GM12873 (cell line): ENCODE results near the gene HSD3B7.

Experiments used
- TF ChIP-seq, protein P1 (sequence below): IDR thresholded peaks from 2 replicates; pipeline ENCODE4 v1.5.1; 2012; ENCODE audit warnings: low read depth, mild to moderate bottlenecking, moderate library complexity, low read length, control low read depth; ENCODE audit not compliant: insufficient read depth; ENCODE audit errors: missing control alignments

Gene HSD3B7

DNA sequence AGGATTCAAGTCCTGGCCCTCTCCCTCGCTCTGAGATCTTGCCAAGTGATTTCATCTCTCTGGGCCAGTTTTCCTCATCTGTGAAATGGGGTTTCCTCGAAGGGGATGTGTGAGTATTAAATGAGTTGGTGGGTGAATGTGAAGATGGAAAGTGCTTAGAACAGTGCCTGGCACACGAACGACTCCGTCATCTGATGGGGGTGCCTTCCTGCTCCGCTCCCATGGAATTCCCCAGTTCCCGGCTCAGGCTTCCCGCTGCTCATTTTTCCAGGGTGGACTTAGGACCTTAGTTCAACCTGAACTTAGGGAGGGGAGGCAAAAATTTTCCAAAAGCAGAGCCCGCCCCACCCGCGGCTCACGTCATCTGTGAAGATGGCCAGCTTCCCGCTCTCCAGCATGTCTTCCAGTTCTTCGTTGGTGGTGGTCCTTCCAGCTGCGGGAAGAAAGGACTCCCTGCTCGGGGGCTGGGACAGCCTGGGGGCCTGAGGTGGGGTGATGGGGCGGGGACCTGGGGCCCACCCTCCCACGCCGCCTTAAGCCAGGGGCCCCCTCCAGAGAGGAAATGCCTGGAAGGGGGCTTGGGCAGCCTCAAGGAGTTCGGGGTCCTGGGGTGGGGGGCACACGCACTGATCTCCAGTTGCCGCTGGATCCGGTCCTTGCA lies 11.4 kb downstream of the HSD3B7 start:
- TF ChIP-seq, protein P1, sequence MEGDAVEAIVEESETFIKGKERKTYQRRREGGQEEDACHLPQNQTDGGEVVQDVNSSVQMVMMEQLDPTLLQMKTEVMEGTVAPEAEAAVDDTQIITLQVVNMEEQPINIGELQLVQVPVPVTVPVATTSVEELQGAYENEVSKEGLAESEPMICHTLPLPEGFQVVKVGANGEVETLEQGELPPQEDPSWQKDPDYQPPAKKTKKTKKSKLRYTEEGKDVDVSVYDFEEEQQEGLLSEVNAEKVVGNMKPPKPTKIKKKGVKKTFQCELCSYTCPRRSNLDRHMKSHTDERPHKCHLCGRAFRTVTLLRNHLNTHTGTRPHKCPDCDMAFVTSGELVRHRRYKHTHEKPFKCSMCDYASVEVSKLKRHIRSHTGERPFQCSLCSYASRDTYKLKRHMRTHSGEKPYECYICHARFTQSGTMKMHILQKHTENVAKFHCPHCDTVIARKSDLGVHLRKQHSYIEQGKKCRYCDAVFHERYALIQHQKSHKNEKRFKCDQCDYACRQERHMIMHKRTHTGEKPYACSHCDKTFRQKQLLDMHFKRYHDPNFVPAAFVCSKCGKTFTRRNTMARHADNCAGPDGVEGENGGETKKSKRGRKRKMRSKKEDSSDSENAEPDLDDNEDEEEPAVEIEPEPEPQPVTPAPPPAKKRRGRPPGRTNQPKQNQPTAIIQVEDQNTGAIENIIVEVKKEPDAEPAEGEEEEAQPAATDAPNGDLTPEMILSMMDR: no peak

DNA sequence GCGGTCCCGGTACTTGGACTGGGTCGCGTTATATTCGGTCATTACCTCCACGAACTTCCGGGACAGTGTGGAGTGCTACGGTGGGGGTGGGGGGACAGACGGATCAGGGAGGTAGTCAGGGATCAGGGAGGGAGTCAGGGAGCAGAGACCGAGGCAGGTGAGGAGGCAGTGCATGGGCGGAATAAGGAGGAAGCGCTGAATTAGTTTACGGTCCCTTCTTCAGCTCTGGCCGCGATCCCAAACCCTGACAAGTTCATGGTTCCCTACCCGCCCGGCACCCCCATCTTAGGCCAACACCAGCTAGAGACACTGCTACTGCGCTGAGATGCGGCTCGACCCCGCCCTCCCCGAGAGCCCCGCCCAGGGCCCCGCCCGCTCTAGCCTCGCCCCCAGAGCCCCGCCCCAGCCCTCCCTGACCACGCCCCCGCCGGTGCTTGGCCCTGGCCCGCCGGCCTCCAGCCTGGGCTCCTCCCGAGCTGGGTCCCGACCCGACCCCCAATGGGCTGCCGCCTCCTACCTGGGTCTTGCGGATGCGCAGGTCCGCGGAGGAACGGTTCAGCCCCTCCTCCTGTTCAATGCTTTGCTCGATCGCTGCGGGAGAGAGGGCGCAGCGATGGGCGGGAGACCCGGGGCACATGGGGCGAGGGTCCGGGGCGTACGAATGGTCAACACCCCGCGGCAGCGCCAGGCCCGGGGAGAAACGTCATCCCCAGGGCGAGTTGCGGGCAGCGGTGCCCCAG lies 12.1 kb downstream of the HSD3B7 start:
- TF ChIP-seq, protein P1: no peak

DNA sequence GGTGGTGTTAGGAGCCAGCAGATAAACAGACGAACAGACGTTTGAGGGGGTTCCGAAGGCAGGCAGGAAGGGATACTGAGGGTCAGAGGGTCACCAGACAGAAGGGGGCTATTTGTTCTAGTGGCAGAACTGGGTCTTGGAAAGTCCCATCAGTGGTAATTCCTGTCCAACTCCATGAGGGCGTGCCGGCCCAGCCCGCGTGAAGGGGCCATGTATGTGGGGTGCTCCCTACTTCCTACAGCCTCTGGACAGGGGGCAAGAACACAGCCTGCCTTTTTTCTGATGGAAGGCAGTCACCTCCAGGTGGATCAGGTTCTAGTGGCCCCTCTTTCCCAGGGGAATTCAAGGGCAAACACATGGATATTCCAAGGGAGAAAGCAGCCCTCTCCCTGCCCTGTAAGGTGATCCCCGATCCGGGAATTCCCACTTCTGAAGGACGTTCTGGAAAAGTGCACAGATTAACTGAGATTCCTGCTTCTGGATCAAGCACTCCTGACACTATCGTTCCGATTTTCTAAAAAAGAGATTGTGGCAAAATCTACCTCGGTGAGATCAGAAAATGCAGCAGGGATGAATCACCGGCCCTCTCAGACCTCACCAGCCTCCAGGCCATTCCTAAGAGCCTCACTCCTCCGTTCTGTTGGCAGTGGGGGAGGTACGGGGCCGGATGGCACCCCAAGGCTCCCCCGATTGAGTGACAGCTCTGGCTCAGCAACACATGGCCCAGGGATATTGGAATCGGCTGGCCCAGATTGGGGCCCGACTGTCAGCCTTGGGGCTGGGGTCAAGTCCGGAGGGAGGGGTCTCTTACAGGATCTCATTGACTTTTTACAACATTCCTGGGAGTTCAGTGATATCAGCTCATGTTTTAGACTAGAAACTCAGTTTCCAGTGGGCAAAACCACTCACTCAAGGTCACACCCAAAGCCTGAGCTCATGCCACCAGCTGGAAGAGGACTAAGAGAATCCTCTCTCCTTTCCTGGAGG lies 13.0 kb downstream of the HSD3B7 start:
- TF ChIP-seq, protein P1: no peak

DNA sequence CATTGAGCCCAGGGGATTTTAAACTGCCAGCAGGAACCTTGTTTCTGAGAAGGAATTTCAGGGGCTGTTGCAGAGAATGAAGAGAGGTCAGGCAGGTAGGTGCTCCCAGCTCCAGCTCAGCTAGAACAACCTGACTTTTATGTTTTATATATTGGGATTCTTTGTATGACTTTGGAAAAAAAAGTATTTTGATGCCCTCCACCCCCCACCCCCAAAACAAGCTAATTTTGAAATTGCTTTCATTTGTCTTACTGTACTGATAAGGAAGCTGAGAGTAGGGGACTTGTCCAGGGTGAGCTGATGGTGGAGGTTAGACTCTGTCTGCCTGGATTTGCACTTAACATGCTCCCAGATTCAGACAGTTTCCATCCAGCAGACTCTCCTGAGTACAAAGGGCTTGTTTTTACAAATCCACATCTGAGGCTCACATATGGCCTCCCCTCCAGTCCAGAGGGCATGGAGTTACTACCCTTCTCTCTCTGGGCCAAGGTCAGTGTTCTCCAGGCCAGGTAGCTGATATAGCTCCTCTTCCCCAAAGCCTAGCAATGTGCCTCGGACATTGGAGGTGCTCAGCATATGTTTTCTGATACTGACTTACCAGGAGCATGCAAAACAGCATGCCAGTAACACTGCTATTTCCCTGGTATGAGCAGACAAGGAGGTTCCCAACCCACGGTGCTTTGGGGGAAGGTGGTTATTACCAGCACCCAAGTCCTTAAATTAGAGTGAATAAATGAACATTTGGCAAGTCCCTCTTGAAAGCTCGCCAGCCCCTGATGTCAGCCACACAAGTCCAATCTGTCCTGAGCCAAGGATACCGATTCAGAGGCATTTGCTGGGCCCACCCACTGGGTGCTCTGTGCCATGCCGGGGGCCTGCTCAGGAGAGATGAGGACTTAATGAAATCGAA lies 14.1 kb downstream of the HSD3B7 start:
- TF ChIP-seq, protein P1: no peak

DNA sequence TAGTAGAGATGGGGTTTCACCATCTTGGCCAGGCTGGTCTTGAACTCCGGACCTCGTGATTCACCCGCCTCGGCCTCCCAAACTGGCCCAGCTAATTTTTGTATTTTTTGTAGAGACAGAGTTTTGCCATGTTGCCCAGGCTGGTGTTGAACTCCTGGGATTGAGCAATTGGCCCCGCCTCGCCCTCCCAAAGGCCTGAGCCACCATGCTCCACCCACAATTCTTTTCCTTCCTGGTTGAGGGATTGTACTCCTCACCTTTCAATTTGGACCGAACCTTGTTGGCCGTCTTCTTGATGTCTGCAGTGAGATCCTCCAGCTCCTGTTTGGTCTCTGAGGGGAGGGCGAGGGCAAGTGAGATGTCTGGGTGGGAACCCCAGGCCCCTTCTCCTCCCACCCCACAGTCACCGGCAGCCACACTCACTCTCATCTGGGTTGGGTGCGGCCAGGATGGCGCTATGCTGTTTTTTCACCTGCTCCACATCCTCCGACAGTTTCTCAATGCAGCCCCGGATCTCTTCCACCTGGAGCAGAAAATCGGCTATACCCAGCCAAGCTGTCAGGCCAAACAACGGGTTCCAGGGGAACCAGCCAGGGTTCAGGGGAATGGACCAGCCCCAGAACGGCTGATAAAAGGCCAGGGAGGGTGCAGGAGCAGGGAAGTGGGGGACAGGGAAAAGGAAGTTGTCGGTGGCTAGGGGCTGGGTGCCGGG lies 15.8 kb downstream of the HSD3B7 start:
- TF ChIP-seq, protein P1: no peak

DNA sequence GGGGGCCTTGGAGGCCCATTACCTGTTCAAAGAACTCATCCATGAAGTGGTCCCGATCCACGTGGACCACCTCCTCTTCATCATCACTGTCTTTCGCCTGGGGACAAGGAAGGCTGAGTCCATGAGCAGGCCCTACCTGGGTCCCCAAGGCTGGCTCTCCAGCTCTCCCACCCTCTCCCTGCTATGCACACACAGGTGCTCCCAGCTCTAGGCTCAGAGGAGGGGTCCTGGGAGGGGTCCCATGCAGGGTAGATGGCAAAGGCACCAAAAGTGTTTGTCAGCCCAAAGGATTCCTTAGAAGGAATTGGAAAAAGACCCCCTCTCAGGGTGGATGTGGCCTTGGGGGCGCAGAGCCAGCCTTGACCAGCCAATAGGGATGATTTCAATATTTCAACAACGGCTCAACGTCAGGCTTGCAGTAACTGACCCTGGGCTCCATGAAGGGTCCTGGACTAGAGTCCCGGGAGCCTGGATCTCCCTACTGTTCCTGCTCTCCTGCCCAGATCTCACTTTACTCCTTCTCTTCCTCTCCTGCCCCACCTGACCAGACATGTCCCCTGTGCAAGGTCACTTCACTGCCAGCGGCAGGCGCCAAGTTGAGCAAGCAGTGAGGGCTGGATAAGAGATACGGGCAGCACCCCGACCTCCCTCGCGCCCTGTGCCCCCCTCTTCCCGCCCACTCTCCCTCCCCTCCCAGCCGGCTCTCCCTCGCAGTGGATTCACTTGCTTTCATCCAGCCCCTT lies 16.7 kb downstream of the HSD3B7 start:
- TF ChIP-seq, protein P1: no peak
